ENCODE results near the gene CNKSR3. TPM values are rescaled to one million over a fixed set of nuclear protein-coding genes. Genes with fewer than 3 reads are reported as not detected.

Gene CNKSR3
- total RNA-seq, 6 experiments from 2014 or later: 15.3 to 21.7 (median 18.7) TPM

DNA sequence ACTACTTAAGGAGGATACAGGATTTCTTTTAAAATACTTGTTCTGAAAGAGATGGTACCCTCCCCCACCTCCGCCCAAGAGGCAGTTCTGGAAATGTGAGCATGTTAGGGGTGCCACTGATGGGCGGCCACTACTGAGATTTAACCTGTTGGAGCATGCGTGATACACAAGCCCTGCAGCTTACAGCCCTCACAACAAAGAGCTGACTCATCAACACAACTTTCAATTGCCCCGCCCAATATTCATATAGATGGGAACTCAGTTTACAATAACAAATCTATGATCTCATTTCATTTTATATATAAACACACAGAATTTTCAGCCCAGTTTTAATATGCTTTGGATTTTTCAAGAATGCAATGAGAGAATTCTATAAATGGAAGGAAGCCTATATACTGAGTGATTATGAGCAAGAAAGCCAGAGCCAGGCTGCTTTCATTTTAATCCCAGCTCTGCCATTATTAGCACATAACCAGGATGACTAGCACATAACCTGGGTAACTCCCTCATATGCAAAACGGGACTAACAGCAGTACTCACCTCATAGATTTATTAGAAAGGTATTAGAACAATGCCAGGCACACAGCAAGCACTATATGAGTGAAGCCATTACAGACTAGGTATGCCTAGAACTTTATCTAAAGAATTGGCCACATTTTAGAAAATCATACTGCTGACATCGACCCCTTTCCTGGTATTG, 108.3 kb downstream of the CNKSR3 start:
- H3K9me3 Mint-ChIP-seq: no peaks in the 10 kb centered on the region
- H3K27me3 Mint-ChIP-seq (ENCODE audit: insufficient read depth): no peaks in the 10 kb centered on the region
- no peak overlapping the region for H3K27ac Mint-ChIP-seq
- H3K4me3 Mint-ChIP-seq: no peak overlapping the region
- no peak for TF ChIP-seq CTCF (IDR thresholded peaks at IDR 0.05)
- H3K4me1 Mint-ChIP-seq (ENCODE audit: low read depth): peaks cover 59% of the 10 kb centered on the region
- no peak for DNase-seq
- H3K36me3 Mint-ChIP-seq (ENCODE audit: low read depth): peaks cover 38% of the 10 kb centered on the region

- peak; percentile 37 for DNase-seq
Measured at GRCh38 chr6:154399097-154399496, 111.4 kb downstream of the CNKSR3 start.

DNA sequence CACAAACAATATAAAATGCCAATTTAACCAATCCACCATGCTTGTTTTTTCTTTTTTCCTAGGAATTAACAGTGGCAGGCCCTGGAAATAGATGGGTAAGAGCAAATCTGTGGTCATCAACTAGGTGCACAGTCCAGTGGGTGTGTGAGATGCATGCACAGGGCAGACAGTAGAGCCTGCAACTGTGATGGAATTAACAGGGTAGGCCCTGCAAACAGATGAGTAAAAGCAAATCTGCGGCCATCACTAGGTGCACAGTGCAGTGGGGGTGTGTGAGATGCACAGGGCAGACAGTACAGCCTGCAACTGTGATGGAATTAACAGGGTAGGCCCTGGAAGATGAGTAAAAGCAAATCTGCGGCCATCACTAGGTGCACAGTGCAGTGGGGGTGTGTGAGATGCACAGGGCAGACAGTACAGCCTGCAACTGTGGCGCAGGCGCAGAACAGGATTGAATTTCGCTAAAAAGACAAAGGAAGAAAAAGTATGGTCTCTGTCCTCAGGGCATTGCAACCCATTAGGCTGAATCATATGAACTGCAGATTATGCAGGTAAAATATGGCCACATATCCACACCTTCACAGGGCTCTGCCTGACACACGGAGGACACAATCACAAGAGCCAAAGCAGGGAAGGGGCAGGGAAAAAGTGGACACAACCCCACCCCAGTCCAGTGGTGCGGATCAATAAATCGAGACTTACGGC, 112.8 kb downstream of the CNKSR3 start:
- Mint-ChIP-seq H3K4me1 (ENCODE audit: low read depth) (peaks cover 48% of the 10 kb centered on the region), H3K36me3 (ENCODE audit: low read depth) (peaks cover 20% of the 10 kb centered on the region), H3K27ac (no peak overlapping the region), H3K27me3 (ENCODE audit: insufficient read depth) (no peaks in the 10 kb centered on the region), H3K9me3 (no peaks in the 10 kb centered on the region), H3K4me3 (no peak overlapping the region)
- no peak for TF ChIP-seq CTCF (IDR thresholded peaks at IDR 0.05)
- DNase-seq: no peak

More at GRCh38 chr6:154399097-154399496, 111.4 kb downstream of the CNKSR3 start:
- H3K4me3 Mint-ChIP-seq: no peak overlapping the region
- peaks cover 25% of the 10 kb centered on the region for H3K36me3 Mint-ChIP-seq (ENCODE audit: low read depth)
- H3K27me3 Mint-ChIP-seq (ENCODE audit: insufficient read depth): no peaks in the 10 kb centered on the region
- H3K4me1 Mint-ChIP-seq (ENCODE audit: low read depth): peaks cover 49% of the 10 kb centered on the region
- H3K9me3 Mint-ChIP-seq: no peaks in the 10 kb centered on the region
- no peak for TF ChIP-seq CTCF (IDR thresholded peaks at IDR 0.05)
- H3K27ac Mint-ChIP-seq: peak overlapping the region; percentile 24; the same call in 1 of the 2 replicates

DNA sequence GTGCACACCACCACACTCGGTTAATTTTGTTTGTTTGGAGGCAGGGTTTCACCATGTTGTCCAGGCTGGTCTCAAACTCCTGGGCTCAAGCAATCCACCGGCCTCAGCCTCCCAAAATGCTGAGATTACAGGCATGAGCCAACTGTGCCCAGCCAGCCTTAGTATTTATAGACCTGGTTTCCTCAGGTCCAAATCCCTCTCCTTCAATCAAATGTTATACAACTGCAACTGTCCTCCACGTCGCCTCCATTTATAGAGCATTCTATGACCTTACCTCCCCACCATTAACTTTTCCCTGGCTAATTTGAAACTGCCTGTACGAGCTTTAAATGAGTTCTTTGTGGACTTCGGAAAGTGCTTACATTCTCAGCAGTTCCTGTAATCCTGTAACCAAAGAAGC, 114.6 kb downstream of the CNKSR3 start:
- Mint-ChIP-seq H3K36me3 (ENCODE audit: low read depth) (peaks cover 15% of the 10 kb centered on the region; the same call in 1 of the 2 replicates), H3K4me1 (ENCODE audit: low read depth) (peaks cover 33% of the 10 kb centered on the region), H3K4me3 (no peak overlapping the region), H3K9me3 (no peaks in the 10 kb centered on the region), H3K27me3 (ENCODE audit: insufficient read depth) (no peaks in the 10 kb centered on the region; the same call in 1 of the 2 replicates), H3K27ac (no peak overlapping the region)
- no peak for TF ChIP-seq CTCF (IDR thresholded peaks at IDR 0.05)
- no peak for DNase-seq

GRCh38 chr6:154395316-154395715, 115.2 kb downstream of the CNKSR3 start:
- Mint-ChIP-seq H3K27ac (no peak overlapping the region), H3K9me3 (peaks cover under 1% of the 10 kb centered on the region; the same call in 1 of the 2 replicates), H3K27me3 (ENCODE audit: insufficient read depth) (no peaks in the 10 kb centered on the region; the same call in 1 of the 2 replicates), H3K36me3 (ENCODE audit: low read depth) (peaks cover 15% of the 10 kb centered on the region; the same call in 1 of the 2 replicates), H3K4me3 (no peak overlapping the region), H3K4me1 (ENCODE audit: low read depth) (peaks cover 35% of the 10 kb centered on the region)
- TF ChIP-seq CTCF (IDR thresholded peaks at IDR 0.05): no peak
- DNase-seq: no peak
